KMS-11 (cell line): ENCODE results near the gene EIF2B2.

ENCODE experiments used
- H2AFZ ChIP-seq: fragments of 200-600 bp; sonication (generic); 2 replicates; pipeline ENCODE4 v1.6.1; 2016; ENCODE audit warnings: antibody characterized with exemption, mixed run types, low read depth
- H3K27ac ChIP-seq: fragments of 200-600 bp; sonication (generic); 2 replicates; pipeline ENCODE4 v1.6.1; 2016; ENCODE audit warnings: mild to moderate bottlenecking, mixed run types
- H3K27me3 ChIP-seq: fragments of 200-600 bp; sonication (generic); 2 replicates; pipeline ENCODE4 v1.6.1; 2017; ENCODE audit warnings: mild to moderate bottlenecking, low read depth, mixed run types, moderate library complexity; ENCODE audit not compliant: insufficient read depth
- H3K36me3 ChIP-seq: fragments of 200-600 bp; sonication (generic); 2 replicates; pipeline ENCODE4 v1.6.1; 2017; ENCODE audit warnings: mild to moderate bottlenecking, mixed run types; ENCODE audit not compliant: insufficient read depth
- H3K4me1 ChIP-seq: fragments of 200-600 bp; sonication (generic); 2 replicates; pipeline ENCODE4 v1.6.1; 2016; ENCODE audit warnings: mild to moderate bottlenecking, low read depth, mixed run types; ENCODE audit not compliant: poor library complexity, severe bottlenecking
- H3K4me2 ChIP-seq: fragments of 200-600 bp; sonication (generic); 2 replicates; pipeline ENCODE4 v1.7.0; 2016; ENCODE audit warnings: mild to moderate bottlenecking, mixed run types
- H3K4me3 ChIP-seq: fragments of 200-600 bp; sonication (generic); IDR thresholded peaks from 2 replicates; pipeline ENCODE4 v1.6.1; 2017; ENCODE audit warnings: low read depth, low read length, mixed read lengths; ENCODE audit not compliant: insufficient read depth
- H3K79me2 ChIP-seq: fragments of 200-600 bp; sonication (generic); 2 replicates; pipeline ENCODE4 v1.6.1; 2016; ENCODE audit warnings: low read depth, mixed run types; ENCODE audit not compliant: insufficient read depth
- H3K9ac ChIP-seq: fragments of 200-600 bp; sonication (generic); 2 replicates; pipeline ENCODE4 v1.6.1; 2016; ENCODE audit warnings: mild to moderate bottlenecking, mixed run types
- H4K20me1 ChIP-seq: fragments of 200-600 bp; sonication (generic); 2 replicates; pipeline ENCODE4 v1.6.1; 2016; ENCODE audit warnings: mild to moderate bottlenecking, mixed run types; ENCODE audit not compliant: insufficient read depth
- CTCF ChIP-seq: fragments of 200-600 bp; sonication (generic); conservative IDR thresholded peaks from 2 replicates; pipeline ENCODE4 v1.6.1; 2017; ENCODE audit warnings: low read depth, mild to moderate bottlenecking, antibody characterized with exemption, low read length, moderate library complexity, mixed read lengths

EIF2B2 gene

GRCh38 chr14:74960736-74961135 is 42.0 kb upstream of the EIF2B2 start:
- Histone ChIP-seq H3K79me2 (no peaks in the 10 kb centered on the region), H3K4me3 (no peak overlapping the region), H3K27ac (no peak overlapping the region), H3K27me3 (peaks cover 3% of the 10 kb centered on the region), H3K36me3 (no peaks in the 10 kb centered on the region), H3K9ac (no peak overlapping the region), H3K4me1 (no peaks in the 10 kb centered on the region), H2AFZ (no peak overlapping the region), H3K4me2 (no peak overlapping the region), H4K20me1 (no peaks in the 10 kb centered on the region)
- TF ChIP-seq CTCF: no peak

GRCh38 chr14:74961238-74961911 is 41.3 kb upstream of the EIF2B2 start:
- no peak overlapping the region for H3K27ac ChIP-seq
- H3K79me2 ChIP-seq: no peaks in the 10 kb centered on the region
- H3K36me3 ChIP-seq: no peaks in the 10 kb centered on the region
- no peak overlapping the region for H3K4me3 ChIP-seq
- H3K9ac ChIP-seq: no peak overlapping the region
- H3K4me1 ChIP-seq: no peaks in the 10 kb centered on the region
- no peaks in the 10 kb centered on the region for H4K20me1 ChIP-seq
- peaks cover 3% of the 10 kb centered on the region for H3K27me3 ChIP-seq
- H3K4me2 ChIP-seq: no peak overlapping the region
- TF ChIP-seq CTCF: no peak
- H2AFZ ChIP-seq: no peak overlapping the region

DNA sequence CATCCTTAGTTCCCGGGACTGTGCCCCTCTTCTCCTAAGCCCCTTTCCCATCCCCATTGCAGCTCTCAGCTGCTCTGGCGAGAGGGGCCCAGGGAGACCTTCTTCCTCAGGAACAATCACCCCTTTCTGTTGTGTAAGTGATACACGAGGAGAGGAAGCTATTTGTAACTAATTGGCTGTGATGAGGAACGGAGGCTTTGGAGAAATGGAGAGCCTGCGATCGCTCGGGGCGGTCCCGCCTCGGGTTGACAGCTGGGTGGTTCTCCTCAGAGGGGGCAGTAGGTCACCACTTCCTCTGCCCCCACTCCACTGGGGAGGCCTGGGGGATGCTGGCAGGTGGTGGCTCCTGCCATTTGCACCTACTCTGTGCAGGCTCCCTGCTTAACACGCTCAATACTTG is 40.7 kb upstream of the EIF2B2 start:
- no peaks in the 10 kb centered on the region for H3K79me2 ChIP-seq
- H2AFZ ChIP-seq: no peak overlapping the region
- no peak overlapping the region for H3K4me3 ChIP-seq
- H3K36me3 ChIP-seq: no peaks in the 10 kb centered on the region
- no peak for TF ChIP-seq CTCF
- H4K20me1 ChIP-seq: no peaks in the 10 kb centered on the region
- no peak overlapping the region for H3K9ac ChIP-seq
- H3K27ac ChIP-seq: no peak overlapping the region
- peaks cover 3% of the 10 kb centered on the region for H3K27me3 ChIP-seq
- H3K4me2 ChIP-seq: no peak overlapping the region
- H3K4me1 ChIP-seq: no peaks in the 10 kb centered on the region

- H3K27ac ChIP-seq: no peak overlapping the region
- no peak overlapping the region for H3K9ac ChIP-seq
- H2AFZ ChIP-seq: no peak overlapping the region
- no peak for TF ChIP-seq CTCF
- no peaks in the 10 kb centered on the region for H3K4me1 ChIP-seq
- H3K27me3 ChIP-seq: peaks cover 3% of the 10 kb centered on the region
- no peaks in the 10 kb centered on the region for H3K79me2 ChIP-seq
- no peak overlapping the region for H3K4me2 ChIP-seq
- no peak overlapping the region for H3K4me3 ChIP-seq
- H4K20me1 ChIP-seq: no peaks in the 10 kb centered on the region
- H3K36me3 ChIP-seq: no peaks in the 10 kb centered on the region
These were observed 40.2 kb upstream of the EIF2B2 start for GRCh38 chr14:74962493-74962892.
